GM06990 (cell line): ENCODE data around the gene MDC1.

ENCODE experiments used
- DNase-seq: peaks from one replicate; pipeline ENCODE4 v3.0.0-alpha.2; 2011; ENCODE audit not compliant: insufficient read length; ENCODE audit errors: extremely low read depth
- H3K27me3 ChIP-seq: replicated peaks from 2 replicates; pipeline ENCODE4 v1.6.0; 2011; ENCODE audit warnings: low read length; ENCODE audit not compliant: control insufficient read depth, insufficient read depth
- H3K36me3 ChIP-seq: 2 replicates; pipeline ENCODE4 v1.5.1; 2011; ENCODE audit warnings: low read length; ENCODE audit not compliant: control insufficient read depth, insufficient read depth
- H3K4me3 ChIP-seq: replicated peaks from 2 replicates; pipeline ENCODE4 v1.5.1; 2011; ENCODE audit warnings: low read depth, mild to moderate bottlenecking, control low read depth, low read length
- CTCF ChIP-seq: IDR thresholded peaks from 2 replicates; pipeline ENCODE4 v1.5.1; 2011; ENCODE audit warnings: low read length, control low read depth, mild to moderate bottlenecking, inconsistent platforms; ENCODE audit not compliant: insufficient read depth, poor library complexity, severe bottlenecking

MDC1 gene

GRCh38 chr6:30691208-30691847, 25.8 kb downstream of the MDC1 start:
- no peak for DNase-seq

GRCh38 chr6:30690403-30691207, 26.5 kb downstream of the MDC1 start, which contains the start of gene NRM:
TSS of gene NRM (minus strand) at chr6:30690984. CDS start at chr6:30690974, 10 bp downstream.
- no peaks in the 10 kb centered on the region for H3K36me3 ChIP-seq
- peak; percentile 86 for DNase-seq
- H3K4me3 ChIP-seq: peak within 1 kb of the TSS; percentile 87
- no peak for TF ChIP-seq CTCF
- H3K27me3 ChIP-seq: no peaks in the 10 kb centered on the region

More at GRCh38 chr6:30691208-30691847, 25.8 kb downstream of the MDC1 start:
- Histone ChIP-seq H3K36me3 (no peaks in the 10 kb centered on the region), H3K4me3 (peak overlapping the region; percentile 87), H3K27me3 (no peaks in the 10 kb centered on the region)
- no peak for TF ChIP-seq CTCF

- TF ChIP-seq CTCF: no peak
- DNase-seq: peak; percentile 22
- H3K36me3 ChIP-seq: no peaks in the 10 kb centered on the region
- peak overlapping the region; percentile 87 for H3K4me3 ChIP-seq
- no peaks in the 10 kb centered on the region for H3K27me3 ChIP-seq
Measured at GRCh38 chr6:30689985-30690384, 27.1 kb downstream of the MDC1 start.

- no peak for DNase-seq
- TF ChIP-seq CTCF: no peak
- Histone ChIP-seq H3K4me3 (peak overlapping the region; percentile 95), H3K36me3 (no peaks in the 10 kb centered on the region), H3K27me3 (no peaks in the 10 kb centered on the region)
Measured at GRCh38 chr6:30689022-30689865, 27.8 kb downstream of the MDC1 start.

GRCh38 chr6:30688569-30688968, 28.5 kb downstream of the MDC1 start:
- Histone ChIP-seq H3K36me3 (no peaks in the 10 kb centered on the region), H3K27me3 (no peaks in the 10 kb centered on the region), H3K4me3 (peak overlapping the region; percentile 95)
- TF ChIP-seq CTCF: peak; percentile 31
- peak; percentile 52 for DNase-seq
